Measurements from ENCODE around the gene NUBPL. TPM values are rescaled to one million over a fixed set of nuclear protein-coding genes. Genes with fewer than 3 reads are reported as not detected.

NUBPL gene
- polyA plus RNA-seq, 1 donor (not counting 4 experiments of a cell fraction or from before 2014, with no cell fraction given) = 18.8 TPM

GRCh38 chr14:31902002-31902401, 340.8 kb downstream of the NUBPL start:
- H3K27ac ChIP-seq (ENCODE audit: control insufficient read depth, insufficient read depth, low read length) = peak overlapping the region; percentile 78
- H3K27me3 ChIP-seq (ENCODE audit: control insufficient read depth, extremely low read depth, insufficient read depth, low read length) = no peaks in the 10 kb centered on the region
- H3K36me3 ChIP-seq (ENCODE audit: control insufficient read depth in 2 of 2, extremely low read depth in 1 of 2, insufficient read depth in 2 of 2, low read length in 2 of 2) = no peaks in the 10 kb centered on the region
- peak overlapping the region; percentile 27 for H2AFZ ChIP-seq (ENCODE audit: control insufficient read depth, low read length)
- H3K4me1 ChIP-seq (ENCODE audit: control insufficient read depth, extremely low read depth, insufficient read depth, low read length) = peaks cover 22% of the 10 kb centered on the region
- no peak overlapping the region for H3K4me3 ChIP-seq (ENCODE audit: control insufficient read depth in 2 of 3, extremely low read depth in 1 of 3, insufficient read depth in 2 of 3, low read depth in 1 of 3, low read length in 3 of 3)
- H3K9me1 ChIP-seq (ENCODE audit: control insufficient read depth, extremely low read depth, insufficient read depth, low read length) = no peaks in the 10 kb centered on the region
- peak overlapping the region; percentile 56 for H3K4me2 ChIP-seq (ENCODE audit: control insufficient read depth, extremely low read depth, insufficient read depth, low read depth, low read length)
- FAIRE-seq (peak; percentile 98), DNase-seq (ENCODE audit: low read depth, low spot score) (peak; percentile 54)
- TF ChIP-seq EZH2 (IDR thresholded peaks at IDR 0.05; ENCODE audit: low read length) (no peak), CTCF (optimal IDR thresholded peaks at IDR 0.05 in 1 of 3, IDR thresholded peaks at IDR 0.05 in 1 of 3, conservative IDR thresholded peaks at IDR 0.05 in 1 of 3; ENCODE audit: extremely low read depth in 1 of 3, insufficient read depth in 2 of 3, low read length in 3 of 3) (no peak)
- H3K79me2 ChIP-seq (ENCODE audit: control insufficient read depth, insufficient read depth, low read length) = no peaks in the 10 kb centered on the region
- H3K9ac ChIP-seq (ENCODE audit: control insufficient read depth, extremely low read depth, insufficient read depth, low read length) = no peak overlapping the region
- H3K9me3 ChIP-seq (ENCODE audit: control insufficient read depth, low read depth, low read length) = no peaks in the 10 kb centered on the region
- dilution Hi-C loops (cut with MboI; ENCODE audit: extremely low pct_ligation_motif_present, low sequenced_read_pairs) = no loop called here
- no peaks in the 10 kb centered on the region for H4K20me1 ChIP-seq (ENCODE audit: control insufficient read depth, extremely low read depth, insufficient read depth, low read length)

GRCh38 chr14:31902945-31903646, 341.9 kb downstream of the NUBPL start:
- Histone ChIP-seq H3K4me2 (ENCODE audit: control insufficient read depth, extremely low read depth, insufficient read depth, low read depth, low read length) (peak overlapping the region; percentile 35), H3K27me3 (ENCODE audit: control insufficient read depth, extremely low read depth, insufficient read depth, low read length) (no peaks in the 10 kb centered on the region), H3K9ac (ENCODE audit: control insufficient read depth, extremely low read depth, insufficient read depth, low read length) (no peak overlapping the region), H2AFZ (ENCODE audit: control insufficient read depth, low read length) (peak overlapping the region; percentile 75), H3K27ac (ENCODE audit: control insufficient read depth, insufficient read depth, low read length) (peak overlapping the region; percentile 78), H3K9me1 (ENCODE audit: control insufficient read depth, extremely low read depth, insufficient read depth, low read length) (no peaks in the 10 kb centered on the region), H4K20me1 (ENCODE audit: control insufficient read depth, extremely low read depth, insufficient read depth, low read length) (no peaks in the 10 kb centered on the region), H3K9me3 (ENCODE audit: control insufficient read depth, low read depth, low read length) (no peaks in the 10 kb centered on the region), H3K4me3 (ENCODE audit: control insufficient read depth in 2 of 3, extremely low read depth in 1 of 3, insufficient read depth in 2 of 3, low read depth in 1 of 3, low read length in 3 of 3) (no peak overlapping the region), H3K79me2 (ENCODE audit: control insufficient read depth, insufficient read depth, low read length) (no peaks in the 10 kb centered on the region), H3K4me1 (ENCODE audit: control insufficient read depth, extremely low read depth, insufficient read depth, low read length) (peaks cover 22% of the 10 kb centered on the region), H3K36me3 (ENCODE audit: control insufficient read depth in 2 of 2, extremely low read depth in 1 of 2, insufficient read depth in 2 of 2, low read length in 2 of 2) (no peaks in the 10 kb centered on the region)
- FAIRE-seq (peak; percentile 48), DNase-seq (ENCODE audit: low read depth, low spot score) (no peak)
- no peak for TF ChIP-seq EZH2 (IDR thresholded peaks at IDR 0.05; ENCODE audit: low read length)
- no peak for TF ChIP-seq CTCF (optimal IDR thresholded peaks at IDR 0.05 in 1 of 3, IDR thresholded peaks at IDR 0.05 in 1 of 3, conservative IDR thresholded peaks at IDR 0.05 in 1 of 3; ENCODE audit: extremely low read depth in 1 of 3, insufficient read depth in 2 of 3, low read length in 3 of 3)
- dilution Hi-C loops (cut with MboI; ENCODE audit: extremely low pct_ligation_motif_present, low sequenced_read_pairs) = no loop called here
